GM08714 (cell line): ENCODE measurements around the gene CAMKK1.
A peak's percentile ranks its signal among the peaks of the same experiment; 100 is the strongest.
"Not testable (repeated sequence)": the region's sequence is repeated elsewhere in the genome, so short reads cannot be mapped to it uniquely, and the experiment has no call there.

ENCODE experiments used
- H3K4me3 ChIP-seq: fragments of 200-500 bp; sonication (Bioruptor generic); 2 replicates; pipeline ENCODE4 v1.5.1; 2014; ENCODE audit warnings: mild to moderate bottlenecking, low read length, inconsistent platforms
- ZNF274 ChIP-seq: IDR thresholded peaks from 2 replicates; pipeline ENCODE4 v1.6.1; 2012; ENCODE audit warnings: mild to moderate bottlenecking, low read depth, low read length

Gene CAMKK1

DNA sequence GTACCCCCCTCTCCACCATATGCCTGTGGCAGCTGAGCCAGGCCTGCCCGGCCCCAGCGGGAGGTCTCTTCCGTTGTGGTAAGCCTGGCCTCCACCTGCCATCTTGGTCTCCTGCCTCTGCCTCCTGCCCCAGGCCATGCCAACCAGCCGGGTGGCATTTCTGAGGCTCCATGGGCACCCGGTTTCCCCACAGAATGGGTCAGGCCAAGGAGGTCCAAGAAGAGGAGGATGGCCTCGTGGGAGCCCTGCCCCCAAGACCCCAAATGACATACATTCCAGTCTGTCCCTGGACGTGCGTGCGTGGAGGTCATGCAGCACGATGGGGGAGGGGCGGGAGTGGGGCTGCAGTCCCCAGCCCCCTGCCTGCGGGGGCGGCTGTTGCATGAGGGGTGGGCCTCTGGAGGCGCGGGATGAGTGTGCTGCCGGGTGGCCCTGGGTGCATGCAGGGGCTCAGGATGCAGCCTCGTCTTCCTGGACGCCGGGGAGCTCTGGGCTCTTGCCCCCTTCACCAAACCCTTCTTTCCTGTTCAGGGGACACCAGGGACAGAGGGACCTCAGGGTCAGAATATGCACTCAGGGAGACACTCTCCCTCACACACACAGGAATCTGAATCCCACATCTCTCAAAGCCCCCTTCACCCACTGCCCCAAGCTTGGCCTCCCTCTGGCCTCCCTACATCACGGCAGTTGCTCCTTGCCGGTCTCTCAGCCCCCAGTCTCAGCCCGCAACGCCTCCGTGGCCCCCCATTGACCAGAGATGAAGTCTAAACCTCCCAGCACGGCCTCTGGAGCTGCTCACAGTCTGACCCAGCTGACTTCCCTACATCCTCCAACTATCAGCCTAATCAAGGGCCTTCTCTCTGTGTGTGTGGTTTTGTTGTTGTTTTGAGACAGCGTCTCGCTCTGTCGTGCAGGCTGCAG lies 30.8 kb downstream of the CAMKK1 start:
- no peak overlapping the region for H3K4me3 ChIP-seq
- no peak for TF ChIP-seq ZNF274

DNA sequence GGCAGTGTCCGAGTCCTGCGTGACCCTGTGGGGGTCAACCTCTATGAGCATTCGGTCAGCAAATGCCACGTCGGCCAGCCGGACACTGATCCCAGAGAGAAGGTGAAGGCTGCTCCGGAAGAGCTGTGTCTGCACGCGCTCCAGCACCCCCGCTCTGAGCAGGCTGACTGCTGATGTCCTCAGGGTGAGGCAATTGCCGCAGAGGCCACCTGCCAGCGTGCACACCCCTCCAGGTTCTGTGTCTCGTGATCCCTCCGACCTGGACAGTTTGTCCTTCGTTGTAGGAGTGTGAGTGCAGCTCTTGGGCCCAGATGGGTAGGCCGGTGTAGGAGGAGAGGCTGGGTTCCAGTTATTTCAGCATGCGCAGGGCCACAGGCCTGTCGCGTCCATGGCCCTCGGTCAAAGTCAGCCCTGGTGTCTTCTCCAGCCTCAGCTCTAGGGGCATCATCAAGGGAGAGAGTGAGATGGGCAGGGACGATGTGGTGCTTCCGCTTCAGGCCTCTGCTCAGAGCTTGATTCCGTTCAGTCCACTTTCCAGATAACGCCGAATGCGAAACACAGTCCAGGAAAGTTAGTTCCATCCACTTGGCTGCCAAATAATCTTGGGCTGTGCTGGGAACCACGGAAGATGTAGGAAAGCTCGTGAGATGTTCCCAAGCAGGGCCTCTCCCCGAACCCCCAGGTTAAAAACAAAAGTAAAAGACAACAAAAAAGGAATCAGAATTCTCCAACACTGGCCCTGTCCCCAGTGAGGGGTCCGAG lies 31.7 kb downstream of the CAMKK1 start:
- H3K4me3 ChIP-seq = no peak overlapping the region
- no peak for TF ChIP-seq ZNF274

DNA sequence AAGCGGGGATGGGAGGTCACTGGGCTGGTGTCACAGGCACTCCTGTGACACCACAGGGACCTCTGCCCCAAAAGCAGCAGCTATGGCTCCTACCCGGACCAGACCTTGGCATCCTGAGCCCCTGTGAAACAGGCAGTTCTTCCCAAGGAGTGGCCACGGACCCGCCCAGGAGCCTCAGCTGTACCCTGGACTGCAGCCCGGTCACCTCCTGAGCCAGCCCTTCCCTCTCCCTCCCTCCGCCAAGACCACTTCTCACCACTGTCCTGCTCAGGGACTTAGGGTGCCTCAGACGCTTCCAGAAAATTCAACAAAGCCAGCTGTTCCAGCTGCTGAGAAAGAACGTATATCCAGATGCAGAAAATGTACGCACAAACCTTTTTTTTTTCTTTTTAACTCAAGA lies 32.9 kb downstream of the CAMKK1 start:
- no peak overlapping the region for H3K4me3 ChIP-seq
- TF ChIP-seq ZNF274 = no peak

DNA sequence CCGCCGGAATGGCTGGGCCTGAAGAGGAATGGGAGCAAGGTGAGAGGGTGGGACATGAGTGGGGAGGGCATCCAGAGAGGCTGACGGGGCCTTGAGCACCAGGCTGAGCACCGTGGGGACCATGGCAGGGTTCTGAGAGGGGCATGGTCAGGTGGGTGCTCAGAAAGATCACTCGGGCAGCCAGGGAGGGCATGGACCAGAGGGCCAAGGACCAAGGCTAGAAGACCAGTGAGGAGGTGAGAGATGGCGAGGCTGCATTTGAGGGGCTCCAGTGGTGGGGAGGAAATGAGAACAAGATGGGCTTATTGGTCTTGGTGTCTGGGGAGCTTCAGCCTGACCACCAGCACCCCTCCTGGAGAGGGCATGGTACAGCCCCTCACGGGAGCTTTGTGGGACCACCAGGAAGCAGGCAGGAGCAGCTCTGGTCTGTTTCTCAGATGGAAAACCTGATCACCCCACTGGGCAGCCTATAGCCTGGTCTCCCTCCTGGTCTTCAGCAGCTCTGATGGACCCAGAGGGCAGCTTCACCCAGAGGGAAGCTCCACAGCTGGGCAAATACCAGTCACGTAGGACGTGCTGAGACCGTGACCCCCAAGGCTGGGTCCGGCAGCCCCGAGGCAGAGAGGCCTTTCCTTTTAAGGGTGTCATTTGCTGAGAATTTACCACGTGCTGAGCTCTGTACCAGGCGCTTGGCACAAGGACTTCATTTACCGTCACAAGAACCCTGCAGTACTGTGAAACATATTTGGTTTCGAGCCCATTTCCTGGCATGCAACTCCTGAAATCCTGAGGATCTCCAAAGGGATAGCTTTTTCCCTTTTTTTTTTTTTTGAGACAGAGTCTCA lies 35.4 kb downstream of the CAMKK1 start:
- H3K4me3 ChIP-seq = no peak overlapping the region
- TF ChIP-seq ZNF274 = no peak

DNA sequence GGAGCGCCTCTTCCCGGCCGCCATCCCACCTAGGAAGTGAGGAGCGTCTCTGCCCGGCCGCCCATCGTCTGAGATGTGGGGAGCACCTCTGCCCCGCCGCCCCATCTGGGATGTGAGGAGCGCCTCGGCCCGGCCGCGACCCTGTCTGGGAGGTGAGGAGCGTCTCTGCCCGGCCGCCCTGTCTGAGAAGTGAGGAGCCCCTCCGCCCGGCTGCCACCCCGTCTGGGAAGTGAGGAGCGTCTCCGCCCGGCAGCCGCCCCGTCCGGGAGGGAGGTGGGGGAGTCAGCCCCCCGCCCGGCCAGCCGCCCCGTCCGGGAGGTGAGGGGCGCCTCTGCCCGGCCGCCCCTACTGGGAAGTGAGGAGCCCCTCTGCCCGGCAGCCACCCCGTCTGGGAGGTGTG lies 38.6 kb downstream of the CAMKK1 start:
- not testable (repeated sequence) for H3K4me3 ChIP-seq

DNA sequence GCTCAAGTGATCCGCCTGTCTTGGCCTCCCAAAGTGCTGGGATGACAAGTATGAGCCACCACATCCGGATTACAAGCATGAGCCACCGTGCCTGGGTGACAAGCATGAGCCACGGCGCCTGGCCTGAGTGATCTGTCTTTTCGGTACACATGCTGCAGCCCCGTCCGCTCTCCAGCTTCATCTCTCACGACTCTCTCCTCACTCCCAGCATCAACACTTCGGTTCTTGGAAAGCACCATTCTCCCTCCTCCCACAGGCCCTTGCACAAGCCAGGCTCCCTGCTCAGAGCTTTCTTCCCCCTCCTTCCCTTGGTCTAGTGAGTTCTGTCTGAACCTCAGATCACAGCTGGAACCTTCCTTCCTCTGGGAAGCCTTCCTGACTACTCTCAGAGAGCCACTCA lies 40.3 kb downstream of the CAMKK1 start:
- H3K4me3 ChIP-seq = no peak overlapping the region
- no peak for TF ChIP-seq ZNF274

DNA sequence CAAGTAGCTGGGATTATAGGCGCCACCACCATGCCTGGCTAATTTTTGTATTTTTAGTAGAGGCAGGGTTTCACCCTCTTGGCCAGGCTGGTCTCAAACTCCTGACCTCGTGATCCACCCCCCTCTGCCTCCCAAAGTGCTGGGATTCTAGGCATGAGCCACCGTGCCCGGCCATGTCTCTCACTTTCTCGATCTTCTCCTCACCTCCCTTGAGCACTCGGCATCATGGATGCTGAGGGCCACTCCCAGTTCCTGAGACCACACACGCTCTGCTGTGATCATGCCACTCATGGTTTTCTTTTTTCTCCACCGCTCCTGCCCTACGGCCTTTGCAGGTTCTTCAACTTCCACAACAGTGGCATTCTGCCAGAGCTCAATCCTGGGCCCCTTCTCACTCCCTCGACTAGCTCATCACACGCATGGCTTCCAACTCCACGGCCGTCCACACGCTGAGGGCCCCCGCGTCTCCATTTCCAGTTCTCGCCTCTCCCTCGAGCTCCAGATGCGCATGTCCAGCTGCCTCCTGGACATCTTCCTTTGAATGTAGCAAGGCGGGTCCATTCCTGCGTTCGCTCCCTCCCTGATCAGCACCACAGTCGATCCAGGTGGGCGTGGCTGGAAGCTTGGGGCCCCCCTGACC lies 41.3 kb downstream of the CAMKK1 start:
- TF ChIP-seq ZNF274 = no peak
- H3K4me3 ChIP-seq = no peak overlapping the region

DNA sequence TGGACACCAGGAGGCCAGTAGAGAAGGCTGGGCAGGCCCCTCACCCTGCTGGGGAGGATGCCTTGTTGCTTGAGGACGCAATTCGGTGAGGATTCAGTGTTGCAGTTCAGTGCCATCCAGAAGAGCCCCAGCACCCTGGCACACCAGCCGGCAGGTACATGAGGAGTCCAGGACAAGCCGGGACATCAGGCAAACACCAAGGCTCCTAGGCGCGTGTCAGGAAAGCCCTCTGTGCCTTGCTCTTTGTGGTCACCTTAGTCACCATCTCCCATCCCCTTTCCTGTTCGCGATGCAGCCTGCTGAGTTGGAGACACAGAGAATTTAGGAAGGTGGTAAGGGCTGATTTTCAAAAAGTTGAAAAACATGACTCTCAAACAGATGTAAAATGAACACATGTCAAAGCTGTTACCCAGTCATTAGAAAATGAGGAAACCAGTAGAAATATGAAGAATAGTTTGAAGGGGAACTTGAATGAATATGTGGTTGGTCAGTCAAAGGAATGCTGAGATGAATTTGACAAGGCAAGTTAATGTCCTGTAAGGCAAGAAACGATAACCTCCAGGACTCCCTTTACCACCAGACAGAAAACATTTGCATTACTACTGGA lies 44.5 kb downstream of the CAMKK1 start:
- no peak for TF ChIP-seq ZNF274
- H3K4me3 ChIP-seq = no peak overlapping the region

DNA sequence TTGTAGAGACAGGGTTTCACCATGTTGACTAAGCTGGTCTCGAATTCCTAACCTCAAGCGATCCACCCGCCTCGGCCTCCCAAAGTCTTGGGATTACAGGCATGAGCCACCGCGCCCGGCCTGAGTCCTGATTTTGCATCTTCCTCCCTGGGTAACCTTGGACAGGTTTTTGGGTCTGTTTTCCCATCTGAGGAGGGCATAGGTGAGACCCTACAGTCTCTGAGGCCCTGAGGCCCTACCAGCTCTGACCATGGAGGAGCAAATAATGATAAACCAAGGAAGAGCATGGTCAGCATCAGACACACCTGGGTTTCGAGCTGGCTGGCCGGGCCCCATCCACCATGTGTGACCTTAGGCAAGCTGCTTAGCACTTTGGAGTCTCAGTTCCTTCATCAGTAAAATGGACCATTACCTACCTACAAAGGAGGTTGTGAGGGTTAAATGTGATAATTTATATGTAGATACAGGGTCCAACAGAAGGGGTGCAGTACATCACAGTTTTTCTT lies 45.6 kb downstream of the CAMKK1 start:
- TF ChIP-seq ZNF274 = no peak

DNA sequence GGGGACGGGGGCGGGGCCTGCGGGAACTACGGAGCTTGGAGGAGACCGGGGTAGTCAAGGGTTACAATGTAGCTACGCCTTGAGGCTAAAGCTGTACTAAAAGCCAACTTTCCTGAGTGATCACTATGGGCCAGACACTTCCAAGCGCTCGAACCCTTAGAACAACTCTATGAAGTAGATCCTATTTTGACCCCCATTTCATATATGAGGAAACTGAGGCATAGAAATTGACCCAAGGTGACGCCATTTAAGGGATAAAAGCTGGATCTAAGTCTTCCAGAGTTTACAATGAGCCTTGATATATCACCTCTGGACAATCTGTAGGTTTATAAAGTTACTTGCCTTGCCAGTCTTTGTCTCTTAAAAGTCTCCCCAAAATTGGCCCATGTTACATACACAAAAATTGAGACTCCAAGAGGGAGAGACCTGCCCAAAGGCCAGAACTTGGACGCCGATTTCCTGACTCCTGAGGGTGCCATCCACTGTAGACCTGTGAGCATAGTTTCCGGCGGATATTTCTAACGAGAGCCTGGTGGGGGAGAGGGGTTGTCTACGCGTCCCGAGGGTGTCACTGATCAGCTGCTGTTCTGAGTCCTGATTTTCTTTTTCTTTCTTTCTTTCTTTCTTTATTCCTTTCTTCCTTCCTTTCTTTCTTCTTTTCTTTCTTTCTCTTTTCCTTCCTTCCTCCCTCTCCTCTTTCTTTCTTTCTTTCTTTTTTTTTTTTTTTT lies 46.3 kb downstream of the CAMKK1 start:
- H3K4me3 ChIP-seq = no peak overlapping the region
- TF ChIP-seq ZNF274 = no peak

More for the DNA sequence above, 45.6 kb downstream of the CAMKK1 start:
- no peak overlapping the region for H3K4me3 ChIP-seq

DNA sequence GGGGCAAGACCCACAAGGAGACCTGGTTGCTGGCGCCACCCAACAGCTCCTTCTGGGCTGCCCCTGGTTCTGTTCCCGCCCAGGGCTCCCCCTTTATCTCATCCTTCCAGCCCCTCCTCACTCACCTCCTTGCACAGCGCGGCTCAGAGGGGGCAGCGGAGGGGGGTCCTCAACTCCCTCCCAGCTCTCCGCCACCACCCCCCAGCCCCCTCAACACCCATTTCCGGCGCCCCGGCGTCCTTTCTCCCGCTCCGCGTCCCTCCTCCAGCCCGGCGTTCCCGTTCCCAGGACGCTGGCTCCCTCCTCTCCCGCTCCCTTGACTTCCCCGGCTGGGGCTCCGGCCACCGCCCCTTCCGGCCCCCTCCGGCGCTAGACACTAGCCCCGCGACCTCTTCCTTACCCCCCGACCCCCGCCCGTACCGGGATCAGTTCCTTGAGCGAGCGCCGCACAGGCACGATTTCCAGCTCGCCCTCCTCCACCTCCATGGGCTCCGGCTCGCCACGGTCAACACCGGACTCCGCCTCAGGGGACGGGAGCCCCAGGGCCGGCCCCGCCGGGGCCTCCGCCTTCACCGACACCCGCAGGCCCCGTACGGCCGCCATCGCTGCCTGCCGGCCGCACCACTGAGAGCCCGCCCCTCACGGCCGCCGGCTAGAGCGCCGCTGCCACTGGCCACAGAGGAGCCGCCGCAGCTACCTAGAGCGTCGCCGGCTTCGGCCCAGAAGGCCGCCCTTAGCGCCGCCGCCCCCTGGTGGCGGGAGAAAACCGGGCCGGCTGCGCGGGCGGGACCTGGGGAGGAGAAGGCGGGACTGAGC lies 47.0 kb downstream of the CAMKK1 start, which contains the start of gene NCBP3:
Gene NCBP3, minus strand, starts transcription at position 626 of the 816 bp plus-strand sequence. Its CDS starts 23 bp downstream, at position 603.
- no peak for TF ChIP-seq ZNF274

DNA sequence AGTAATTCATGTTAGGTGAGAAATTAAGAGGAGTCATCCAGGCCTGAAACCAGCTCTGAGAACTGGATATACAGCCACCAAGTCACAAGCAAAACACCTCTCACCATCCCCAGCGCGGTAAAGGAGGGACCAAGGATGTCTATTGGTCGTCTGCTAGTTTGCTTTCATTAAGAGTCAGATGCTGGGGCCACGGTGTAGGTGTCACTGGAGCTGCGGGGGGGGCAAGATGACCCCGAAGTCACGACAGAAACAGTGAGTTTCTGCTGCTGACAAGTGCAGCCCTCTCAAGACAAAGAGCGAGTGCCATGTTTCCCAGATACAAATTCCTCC lies 47.6 kb downstream of the CAMKK1 start:
- TF ChIP-seq ZNF274 = no peak
- H3K4me3 ChIP-seq = peak overlapping the region; percentile 96

More for the DNA sequence above, 47.0 kb downstream of the CAMKK1 start, which contains the start of gene NCBP3:
- peak within 1 kb of the TSS; percentile 96 for H3K4me3 ChIP-seq

DNA sequence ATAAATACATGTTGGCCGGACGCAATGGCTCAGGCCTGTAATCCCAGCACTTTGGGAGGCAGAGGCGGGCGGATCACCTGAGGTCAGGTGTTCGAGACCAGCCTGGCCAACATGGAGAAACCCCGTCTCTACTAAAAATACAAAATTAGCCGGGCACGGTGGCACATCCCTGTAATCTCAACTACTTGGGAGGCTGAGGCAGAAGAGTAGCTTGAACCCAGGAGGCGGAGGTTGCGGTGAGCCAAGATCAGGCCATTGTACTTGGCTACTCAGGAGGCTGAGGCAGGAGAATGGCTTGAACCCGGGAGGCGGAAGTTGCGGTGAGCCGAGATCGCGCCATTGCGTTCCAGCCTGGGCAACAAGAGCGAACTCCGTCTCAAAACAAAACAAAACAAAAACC lies 48.3 kb downstream of the CAMKK1 start:
- not testable (repeated sequence) for H3K4me3 ChIP-seq
